Suprapubic skin (tissue), 4 donors: ENCODE measurements around the gene RENBP. TPM values are rescaled to one million over a fixed set of nuclear protein-coding genes. Genes with fewer than 3 reads are reported as not detected.

Experiments used
- DNase-seq, 2 donors: peaks; one replicate each; pipeline ENCODE4 v3.0.0-alpha.2; 2019; ENCODE audit warnings: low spot score in 2 of 2
- H3K27ac ChIP-seq: fragments of 200-600 bp; sonication (generic); one replicate; pipeline ENCODE4 v1.5.1; 2019
- H3K27me3 ChIP-seq: fragments of 200-600 bp; sonication (generic); one replicate; pipeline ENCODE4 v1.5.1; 2019
- H3K36me3 ChIP-seq: fragments of 200-600 bp; sonication (generic); one replicate; pipeline ENCODE4 v1.5.1; 2019
- H3K4me1 ChIP-seq: fragments of 200-600 bp; sonication (generic); one replicate; pipeline ENCODE4 v1.5.1; 2019
- H3K4me3 ChIP-seq: fragments of 200-600 bp; sonication (generic); one replicate; pipeline ENCODE4 v1.5.1; 2019; ENCODE audit warnings: mild to moderate bottlenecking
- H3K9me3 ChIP-seq: fragments of 200-600 bp; sonication (generic); one replicate; pipeline ENCODE4 v1.5.1; 2019
- EP300 ChIP-seq: sonication (generic); formaldehyde crosslinking; IDR thresholded peaks from one replicate; pipeline ENCODE4 v1.6.1; 2017; ENCODE audit warnings: antibody characterized with exemption
- POLR2A ChIP-seq, 2 donors: fragments of 450-650 bp; IDR thresholded peaks; one replicate each; pipeline ENCODE4 v1.6.1; 2017; ENCODE audit warnings: antibody characterized with exemption in 2 of 2, mild to moderate bottlenecking in 2 of 2, moderate library complexity in 2 of 2
- POLR2AphosphoS5 ChIP-seq, 3 donors: sonication (generic); formaldehyde crosslinking; IDR thresholded peaks; one replicate each; pipeline ENCODE4 v1.6.1; 2017; ENCODE audit warnings: antibody characterized with exemption in 3 of 3
- WGBS: methylation state at CpG from one replicate; pipeline ENCODE4 v1.1.5; 2018; 5-methylcytosine and 5-hydroxymethylcytosine counted together
- total RNA-seq, 4 donors: library from RNA; depleted of rRNA; stranded (reverse); fragments of >200 nt; gene quantifications; one replicate each; pipeline ENCODE4 v1.1.0, GENCODE V29; 2016
- TF ChIP-seq, protein P1 (sequence below), 2 donors: fragments of 200-600 bp in 1 of 2; fragments of 450-650 bp in 1 of 2; sonication (generic) in 1 of 2; IDR thresholded peaks; one replicate each; pipeline ENCODE4 v1.5.1; 2016 to 2019; ENCODE audit warnings: antibody characterized with exemption in 2 of 2, mild to moderate bottlenecking in 1 of 2, moderate library complexity in 1 of 2

The RENBP gene
- total RNA-seq, 4 donors from 2014 or later = 1.7 to 9.9 (median 4.6) TPM

DNA sequence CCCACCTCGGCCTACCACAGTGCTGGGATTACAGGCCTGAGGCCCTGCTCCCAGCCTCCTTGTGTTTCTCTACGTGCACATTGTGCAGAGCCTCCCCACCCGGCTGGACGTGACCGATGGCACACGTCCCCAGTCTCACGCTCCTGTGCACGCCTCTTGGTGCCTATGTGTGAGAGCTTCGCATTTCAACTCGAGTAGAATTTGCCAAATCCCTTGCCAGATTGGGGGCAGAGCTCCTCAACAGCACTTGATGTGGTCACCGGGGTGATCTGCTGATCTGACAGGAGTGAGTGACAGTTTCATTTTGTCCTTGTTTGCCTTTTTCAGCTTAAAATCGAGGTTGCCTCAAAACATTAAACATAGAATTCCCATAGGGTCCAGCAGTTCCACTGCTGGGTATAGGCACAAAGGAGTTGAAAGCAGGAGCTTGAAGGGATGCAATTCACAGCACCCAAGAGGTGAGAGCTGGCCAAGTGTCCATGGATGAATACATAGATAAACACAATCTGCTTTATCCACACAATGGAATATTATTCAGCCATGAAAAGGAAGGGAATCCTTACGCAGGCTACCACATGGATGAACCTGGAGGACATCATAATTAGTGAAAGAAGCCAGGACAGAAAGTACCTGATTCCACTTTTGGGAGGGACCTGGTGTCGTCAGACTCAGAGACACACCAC is 45.7 kb upstream of the RENBP start:
- no peak overlapping the region for H3K27ac ChIP-seq
- no peak for TF ChIP-seq POLR2AphosphoS5 (IDR thresholded peaks at IDR 0.05)
- TF ChIP-seq, protein P1, sequence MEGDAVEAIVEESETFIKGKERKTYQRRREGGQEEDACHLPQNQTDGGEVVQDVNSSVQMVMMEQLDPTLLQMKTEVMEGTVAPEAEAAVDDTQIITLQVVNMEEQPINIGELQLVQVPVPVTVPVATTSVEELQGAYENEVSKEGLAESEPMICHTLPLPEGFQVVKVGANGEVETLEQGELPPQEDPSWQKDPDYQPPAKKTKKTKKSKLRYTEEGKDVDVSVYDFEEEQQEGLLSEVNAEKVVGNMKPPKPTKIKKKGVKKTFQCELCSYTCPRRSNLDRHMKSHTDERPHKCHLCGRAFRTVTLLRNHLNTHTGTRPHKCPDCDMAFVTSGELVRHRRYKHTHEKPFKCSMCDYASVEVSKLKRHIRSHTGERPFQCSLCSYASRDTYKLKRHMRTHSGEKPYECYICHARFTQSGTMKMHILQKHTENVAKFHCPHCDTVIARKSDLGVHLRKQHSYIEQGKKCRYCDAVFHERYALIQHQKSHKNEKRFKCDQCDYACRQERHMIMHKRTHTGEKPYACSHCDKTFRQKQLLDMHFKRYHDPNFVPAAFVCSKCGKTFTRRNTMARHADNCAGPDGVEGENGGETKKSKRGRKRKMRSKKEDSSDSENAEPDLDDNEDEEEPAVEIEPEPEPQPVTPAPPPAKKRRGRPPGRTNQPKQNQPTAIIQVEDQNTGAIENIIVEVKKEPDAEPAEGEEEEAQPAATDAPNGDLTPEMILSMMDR (IDR thresholded peaks at IDR 0.05) = no peak
- no peak for TF ChIP-seq EP300
- no peak for TF ChIP-seq POLR2A (IDR thresholded peaks at IDR 0.05)
- H3K9me3 ChIP-seq = no peaks in the 10 kb centered on the region
- H3K4me3 ChIP-seq = no peak overlapping the region
- H3K4me1 ChIP-seq = peaks cover 9% of the 10 kb centered on the region
- no peaks in the 10 kb centered on the region for H3K36me3 ChIP-seq
- H3K27me3 ChIP-seq = no peaks in the 10 kb centered on the region
- 89% methylated on average over 14 of the region's 14 CpGs for WGBS
- DNase-seq = no peak

GRCh38 chrX:153988493-153988892 is 44.0 kb upstream of the RENBP start:
- no peak for TF ChIP-seq EP300
- TF ChIP-seq, protein P1 (IDR thresholded peaks at IDR 0.05) = no peak
- no peak for TF ChIP-seq POLR2AphosphoS5 (IDR thresholded peaks at IDR 0.05)
- no peak for TF ChIP-seq POLR2A (IDR thresholded peaks at IDR 0.05)
- Histone ChIP-seq H3K4me1 (peaks cover 18% of the 10 kb centered on the region), H3K36me3 (no peaks in the 10 kb centered on the region), H3K4me3 (no peak overlapping the region), H3K9me3 (no peaks in the 10 kb centered on the region), H3K27ac (no peak overlapping the region), H3K27me3 (no peaks in the 10 kb centered on the region)
- DNase-seq = no peak
- WGBS = 78% methylated on average over 12 of the region's 12 CpGs

GRCh38 chrX:153984351-153985178 is 40.1 kb upstream of the RENBP start:
- Histone ChIP-seq H3K27ac (peak overlapping the region; percentile 59), H3K36me3 (no peaks in the 10 kb centered on the region), H3K4me1 (peaks cover 18% of the 10 kb centered on the region), H3K27me3 (no peaks in the 10 kb centered on the region), H3K4me3 (no peak overlapping the region), H3K9me3 (no peaks in the 10 kb centered on the region)
- 72% methylated on average over 10 of the region's 20 CpGs for WGBS
- no peak for TF ChIP-seq POLR2A (IDR thresholded peaks at IDR 0.05)
- TF ChIP-seq, protein P1 (IDR thresholded peaks at IDR 0.05) = no peak
- no peak for TF ChIP-seq EP300
- DNase-seq = no peak

DNA sequence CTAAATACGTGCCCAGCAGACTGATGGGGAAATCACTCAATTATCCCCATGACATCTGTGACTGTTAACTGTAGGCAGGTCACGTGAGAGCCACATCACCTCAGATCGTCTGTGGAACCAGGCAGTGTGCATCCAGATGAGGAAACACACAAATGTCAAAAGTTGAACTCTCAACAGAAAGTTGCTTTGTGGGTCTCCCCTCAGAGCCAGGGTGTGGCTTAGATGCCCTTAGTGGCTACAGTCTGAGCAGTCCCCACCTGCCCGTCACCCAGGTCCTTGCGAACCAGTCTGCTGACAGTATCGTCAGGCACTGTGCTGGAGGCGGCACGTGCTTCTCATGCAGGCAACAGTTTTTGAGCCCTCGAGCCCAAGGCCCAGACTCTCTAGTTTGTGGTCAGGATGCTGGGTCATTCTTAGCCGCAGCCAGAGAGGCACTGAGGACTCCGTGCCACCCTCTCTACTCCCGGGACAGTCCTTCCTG is 38.9 kb upstream of the RENBP start:
- Histone ChIP-seq H3K9me3 (no peaks in the 10 kb centered on the region), H3K27ac (no peak overlapping the region), H3K27me3 (no peaks in the 10 kb centered on the region), H3K36me3 (no peaks in the 10 kb centered on the region), H3K4me3 (no peak overlapping the region), H3K4me1 (peaks cover 18% of the 10 kb centered on the region)
- TF ChIP-seq POLR2AphosphoS5 (IDR thresholded peaks at IDR 0.05) (no peak), POLR2A (IDR thresholded peaks at IDR 0.05) (no peak), EP300 (no peak)
- TF ChIP-seq, protein P1 (IDR thresholded peaks at IDR 0.05) = no peak
- WGBS = 88% methylated on average over 11 of the region's 12 CpGs
- DNase-seq = no peak
